A673 (cell line): ENCODE data around the gene HNF4A. TPM values are rescaled to one million over a fixed set of nuclear protein-coding genes. Genes with fewer than 3 reads are reported as not detected.

Source experiments
- BruUV-seq: library from RNA; stranded (reverse); fragments of 400-500 nt; replicated peaks from 2 replicates; lab custom pipeline; 2021; lab: Mats Ljungman, UMichigan
- CTCF ChIA-PET: fragments of 300-600 bp; sonication (Branson Sonifier 250); formaldehyde crosslinking; loops from one replicate; lab custom pipeline; 2022; ENCODE audit warnings: antibody characterized with exemption; lab: Charles Lee
- POLR2A ChIA-PET: fragments of 300-600 bp; sonication (Branson Sonifier 250); formaldehyde crosslinking; loops from one replicate; lab custom pipeline; 2022; ENCODE audit warnings: antibody characterized with exemption; ENCODE audit not compliant: low non-redundant PET; lab: Charles Lee
- DNase-seq: peaks from one replicate; pipeline ENCODE4 v3.0.0-alpha.2; 2015; ENCODE audit warnings: low spot score
- H3K27ac ChIP-seq: fragments of 200-600 bp; sonication (generic); 2 replicates; pipeline ENCODE4 v1.5.1; 2016; ENCODE audit warnings: mixed run types, low read depth, mild to moderate bottlenecking, mixed read lengths, antibody characterized with exemption, low read length; ENCODE audit not compliant: poor library complexity, severe bottlenecking
- H3K27me3 ChIP-seq: fragments of 200-600 bp; sonication (generic); replicated peaks from 2 replicates; pipeline ENCODE4 v1.6.1; 2017; ENCODE audit warnings: mixed run types, low read depth, mild to moderate bottlenecking, mixed read lengths, antibody characterized with exemption, low read length; ENCODE audit not compliant: insufficient read depth, poor library complexity
- H3K36me3 ChIP-seq: fragments of 200-600 bp; sonication (generic); 2 replicates; pipeline ENCODE4 v1.6.1; 2016; ENCODE audit warnings: mixed run types, mild to moderate bottlenecking, mixed read lengths, antibody characterized with exemption, low read length; ENCODE audit not compliant: insufficient read depth, poor library complexity, severe bottlenecking
- H3K4me1 ChIP-seq: fragments of 200-600 bp; sonication (generic); 2 replicates; pipeline ENCODE4 v1.6.1; 2017; ENCODE audit warnings: mixed run types, mild to moderate bottlenecking, mixed read lengths, antibody characterized with exemption, low read length; ENCODE audit not compliant: insufficient read depth, poor library complexity, severe bottlenecking
- H3K4me3 ChIP-seq: fragments of 200-600 bp; sonication (generic); 2 replicates; pipeline ENCODE4 v1.5.1; 2016; ENCODE audit warnings: low read depth, mixed run types, mild to moderate bottlenecking, mixed read lengths, low read length; ENCODE audit not compliant: poor library complexity, severe bottlenecking
- H3K9me3 ChIP-seq: fragments of 200-600 bp; sonication (generic); 2 replicates; pipeline ENCODE4 v1.6.1; 2016; ENCODE audit warnings: mixed run types, low read depth, mild to moderate bottlenecking, mixed read lengths, antibody characterized with exemption, low read length; ENCODE audit not compliant: poor library complexity, severe bottlenecking
- EZH2 ChIP-seq: fragments of 200-600 bp; sonication (generic); IDR thresholded peaks from 2 replicates; pipeline ENCODE4 v1.6.1; 2017; ENCODE audit warnings: borderline replicate concordance, low read depth, mild to moderate bottlenecking, mixed read lengths, antibody characterized with exemption, low read length; ENCODE audit not compliant: poor library complexity, severe bottlenecking
- intact Hi-C: fragments of 100-400 bp; cut with micrococcal nuclease; formaldehyde crosslinking; loops from one replicate; pipeline ENCODE4 v1.10.0; 2022; ENCODE audit not compliant: unreplicated experiment
- total RNA-seq: library from RNA; stranded (reverse); gene quantifications from 2 replicates; pipeline ENCODE4 v1.2.3, GENCODE V29; 2021
- TF ChIP-seq, protein P1 (sequence below): fragments of 300-800, 200-600 bp; sonication (generic); conservative IDR thresholded peaks from 2 replicates; pipeline ENCODE4 v1.5.1; 2017; ENCODE audit warnings: low read depth, mild to moderate bottlenecking, antibody characterized with exemption, low read length, moderate library complexity, mixed read lengths

HNF4A gene
- total RNA-seq, 1 experiment from 2014 or later: not detected

DNA sequence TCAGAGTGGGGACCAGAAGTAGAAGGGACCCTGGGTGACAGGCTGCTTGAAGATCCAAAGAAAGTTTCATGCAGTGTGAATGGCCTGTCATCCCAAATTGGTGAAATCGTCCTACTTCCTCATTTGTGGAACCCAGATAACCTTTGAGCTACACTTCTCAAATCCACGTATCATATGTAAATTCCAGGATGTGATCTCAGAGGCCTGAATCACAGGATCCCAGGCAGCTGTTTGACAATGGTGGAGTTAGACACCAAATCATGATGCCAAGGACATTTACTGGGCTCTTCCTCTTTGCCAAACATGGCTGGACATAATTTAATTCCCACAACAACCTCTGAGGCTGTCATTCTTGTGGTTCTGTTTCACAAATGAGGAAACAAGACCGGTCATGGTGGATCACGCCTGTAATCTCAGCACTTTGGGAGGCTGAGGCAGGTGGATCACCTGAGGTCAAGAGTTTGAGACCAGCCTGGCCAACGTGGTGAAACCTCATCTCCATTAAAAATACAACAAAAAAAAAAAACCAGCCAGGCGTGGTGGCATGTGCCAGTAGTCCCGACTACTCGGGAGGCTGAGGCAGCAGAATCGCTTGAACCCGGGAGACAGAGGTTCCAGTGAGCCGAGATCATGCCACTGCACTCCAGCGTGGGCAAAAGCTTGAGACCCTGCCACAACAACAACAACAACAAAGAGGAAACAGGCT lies 80.3 kb downstream of the HNF4A start:
- no peak for DNase-seq

DNA sequence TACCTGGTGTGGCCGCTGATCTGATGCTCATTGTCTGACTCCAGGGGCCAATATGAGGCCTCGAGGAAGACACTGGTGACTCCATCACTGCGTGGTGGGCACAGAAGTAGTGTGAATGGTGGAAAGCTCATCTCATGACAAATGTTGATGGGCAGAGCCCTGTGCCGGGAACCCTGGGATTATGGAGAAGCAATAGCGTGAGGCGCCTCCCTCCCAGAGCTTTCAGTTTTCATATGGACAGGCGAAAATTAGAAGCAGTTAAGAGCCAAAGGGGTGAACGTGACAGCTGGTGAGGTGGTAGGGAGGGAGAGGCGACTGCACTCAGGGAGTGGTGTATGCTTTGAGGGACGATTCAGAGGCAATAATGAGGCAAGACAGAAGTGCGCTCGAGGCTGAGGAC lies 80.9 kb downstream of the HNF4A start:
- ChIA-PET POLR2A (no interaction called here), CTCF (no interaction called here)
- no peak overlapping the region for H3K4me3 ChIP-seq
- intact Hi-C loops: no loop called here
- BruUV-seq: no TSS peak
- H3K9me3 ChIP-seq: no peaks in the 10 kb centered on the region
- peaks cover 19% of the 10 kb centered on the region for H3K27me3 ChIP-seq
- H3K36me3 ChIP-seq: no peaks in the 10 kb centered on the region
- H3K27ac ChIP-seq: no peak overlapping the region
- no peak for DNase-seq
- TF ChIP-seq, protein P1, sequence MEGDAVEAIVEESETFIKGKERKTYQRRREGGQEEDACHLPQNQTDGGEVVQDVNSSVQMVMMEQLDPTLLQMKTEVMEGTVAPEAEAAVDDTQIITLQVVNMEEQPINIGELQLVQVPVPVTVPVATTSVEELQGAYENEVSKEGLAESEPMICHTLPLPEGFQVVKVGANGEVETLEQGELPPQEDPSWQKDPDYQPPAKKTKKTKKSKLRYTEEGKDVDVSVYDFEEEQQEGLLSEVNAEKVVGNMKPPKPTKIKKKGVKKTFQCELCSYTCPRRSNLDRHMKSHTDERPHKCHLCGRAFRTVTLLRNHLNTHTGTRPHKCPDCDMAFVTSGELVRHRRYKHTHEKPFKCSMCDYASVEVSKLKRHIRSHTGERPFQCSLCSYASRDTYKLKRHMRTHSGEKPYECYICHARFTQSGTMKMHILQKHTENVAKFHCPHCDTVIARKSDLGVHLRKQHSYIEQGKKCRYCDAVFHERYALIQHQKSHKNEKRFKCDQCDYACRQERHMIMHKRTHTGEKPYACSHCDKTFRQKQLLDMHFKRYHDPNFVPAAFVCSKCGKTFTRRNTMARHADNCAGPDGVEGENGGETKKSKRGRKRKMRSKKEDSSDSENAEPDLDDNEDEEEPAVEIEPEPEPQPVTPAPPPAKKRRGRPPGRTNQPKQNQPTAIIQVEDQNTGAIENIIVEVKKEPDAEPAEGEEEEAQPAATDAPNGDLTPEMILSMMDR: no peak
- no peak for TF ChIP-seq EZH2
- H3K4me1 ChIP-seq: no peaks in the 10 kb centered on the region

More for the DNA sequence above, 80.3 kb downstream of the HNF4A start:
- Histone ChIP-seq H3K27ac (no peak overlapping the region), H3K4me3 (no peak overlapping the region), H3K36me3 (no peaks in the 10 kb centered on the region), H3K9me3 (no peaks in the 10 kb centered on the region), H3K27me3 (peaks cover 19% of the 10 kb centered on the region), H3K4me1 (no peaks in the 10 kb centered on the region)
- intact Hi-C loops: no loop called here
- TF ChIP-seq, protein P1: no peak
- TF ChIP-seq EZH2: no peak
- CTCF ChIA-PET: no interaction called here
- no TSS peak for BruUV-seq
- POLR2A ChIA-PET: no interaction called here

DNA sequence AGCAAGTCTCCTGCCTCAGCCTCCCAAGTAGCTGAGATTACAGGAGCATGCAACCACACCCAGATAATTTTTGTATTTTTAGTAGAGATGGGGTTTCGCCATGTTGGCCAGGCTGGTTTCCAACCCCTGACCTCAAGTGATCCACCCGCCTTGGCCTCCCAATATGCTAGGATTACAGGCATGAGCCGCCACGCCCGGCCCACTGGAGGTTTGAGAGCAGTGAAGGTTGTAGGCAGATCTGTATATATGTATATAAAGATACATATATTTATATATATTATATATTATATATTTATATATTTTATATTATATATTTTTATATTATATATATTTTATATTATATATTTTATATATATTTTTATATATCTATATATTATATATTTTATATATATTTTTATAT lies 82.0 kb downstream of the HNF4A start:
- TF ChIP-seq, protein P1: no peak
- TF ChIP-seq EZH2: no peak
- no peak for DNase-seq
- BruUV-seq: no TSS peak
- POLR2A ChIA-PET: no interaction called here
- CTCF ChIA-PET: no interaction called here
- Histone ChIP-seq H3K36me3 (no peaks in the 10 kb centered on the region), H3K27me3 (peaks cover 16% of the 10 kb centered on the region), H3K9me3 (no peaks in the 10 kb centered on the region), H3K27ac (no peak overlapping the region), H3K4me3 (no peak overlapping the region), H3K4me1 (no peaks in the 10 kb centered on the region)
- intact Hi-C loops: no loop called here
